ENCODE data around the gene SERP2.

Gene SERP2

DNA sequence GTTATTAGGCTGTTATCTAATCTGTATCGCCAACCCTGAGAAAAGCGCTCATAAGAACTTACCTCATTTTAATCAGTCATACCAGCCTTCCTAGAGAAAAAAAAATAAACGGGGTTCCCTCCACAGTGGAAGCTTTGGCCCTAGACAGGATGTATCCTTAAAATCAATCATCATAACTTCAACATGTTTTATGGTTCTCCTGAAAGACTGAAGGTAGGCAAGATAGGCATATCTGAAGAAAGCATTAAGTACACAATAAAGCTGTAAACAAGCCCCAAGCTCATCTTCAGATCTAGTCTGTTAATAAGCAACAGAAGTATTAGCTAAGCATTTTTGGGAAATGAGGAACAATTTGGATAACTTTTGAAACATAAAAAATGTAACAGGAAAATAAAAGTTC, 18.7 kb upstream of the SERP2 start:
- TF ChIP-seq, protein P1, sequence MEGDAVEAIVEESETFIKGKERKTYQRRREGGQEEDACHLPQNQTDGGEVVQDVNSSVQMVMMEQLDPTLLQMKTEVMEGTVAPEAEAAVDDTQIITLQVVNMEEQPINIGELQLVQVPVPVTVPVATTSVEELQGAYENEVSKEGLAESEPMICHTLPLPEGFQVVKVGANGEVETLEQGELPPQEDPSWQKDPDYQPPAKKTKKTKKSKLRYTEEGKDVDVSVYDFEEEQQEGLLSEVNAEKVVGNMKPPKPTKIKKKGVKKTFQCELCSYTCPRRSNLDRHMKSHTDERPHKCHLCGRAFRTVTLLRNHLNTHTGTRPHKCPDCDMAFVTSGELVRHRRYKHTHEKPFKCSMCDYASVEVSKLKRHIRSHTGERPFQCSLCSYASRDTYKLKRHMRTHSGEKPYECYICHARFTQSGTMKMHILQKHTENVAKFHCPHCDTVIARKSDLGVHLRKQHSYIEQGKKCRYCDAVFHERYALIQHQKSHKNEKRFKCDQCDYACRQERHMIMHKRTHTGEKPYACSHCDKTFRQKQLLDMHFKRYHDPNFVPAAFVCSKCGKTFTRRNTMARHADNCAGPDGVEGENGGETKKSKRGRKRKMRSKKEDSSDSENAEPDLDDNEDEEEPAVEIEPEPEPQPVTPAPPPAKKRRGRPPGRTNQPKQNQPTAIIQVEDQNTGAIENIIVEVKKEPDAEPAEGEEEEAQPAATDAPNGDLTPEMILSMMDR (IDR thresholded peaks at IDR 0.05; ENCODE audit: insufficient read depth, low read depth, low read length, missing control alignments), result no peak
- DNase-seq (ENCODE audit: low read depth), result no peak
- H3K4me3 ChIP-seq (ENCODE audit: low read depth, low read length), result no peak overlapping the region

DNA sequence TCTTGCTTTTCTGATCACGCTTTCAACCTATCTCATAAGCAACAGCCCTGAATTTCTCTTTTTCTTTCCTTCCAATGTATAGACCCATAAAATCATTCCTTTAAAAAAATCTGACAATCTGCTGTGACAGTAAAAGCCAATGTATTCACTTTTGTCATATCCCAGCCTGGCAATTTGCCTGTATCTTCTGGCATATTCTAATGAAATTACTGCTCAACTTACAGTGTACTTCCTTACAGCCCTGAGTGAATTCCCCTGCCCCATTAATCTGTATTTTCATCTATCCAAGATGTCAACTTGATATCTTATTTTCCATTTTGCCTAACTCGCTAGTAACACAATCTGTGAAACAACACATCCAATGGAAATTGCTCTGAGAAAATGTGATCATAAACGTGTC, 18.0 kb upstream of the SERP2 start:
- no peak for DNase-seq (ENCODE audit: low read depth)
- TF ChIP-seq, protein P1 (IDR thresholded peaks at IDR 0.05; ENCODE audit: insufficient read depth, low read depth, low read length, missing control alignments), result no peak

DNA sequence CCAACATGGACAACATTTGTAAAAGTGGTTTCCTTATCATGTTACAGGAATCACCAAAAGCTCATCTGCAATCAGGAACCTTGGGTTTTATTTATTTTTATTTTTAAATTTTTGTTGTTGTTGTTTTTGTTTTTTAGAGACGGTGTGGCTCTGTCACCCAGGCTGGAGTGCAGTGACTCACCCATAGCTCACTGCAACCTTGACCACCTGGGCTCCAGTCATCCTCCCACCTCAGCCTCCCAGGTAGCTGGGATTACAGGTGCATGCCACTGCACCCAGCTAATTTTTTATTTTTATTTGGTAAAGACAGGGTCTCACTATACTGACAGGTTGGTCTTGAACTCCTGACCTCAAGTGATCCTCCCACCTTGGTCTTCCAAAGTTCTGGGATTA, 13.6 kb upstream of the SERP2 start:
- TF ChIP-seq, protein P1 (IDR thresholded peaks at IDR 0.05; ENCODE audit: insufficient read depth, low read depth, low read length, missing control alignments), result no peak
- no peak overlapping the region for H3K4me3 ChIP-seq (ENCODE audit: low read depth, low read length)
- no peak for DNase-seq (ENCODE audit: low read depth)

More for the DNA sequence above, 18.0 kb upstream of the SERP2 start:
- H3K4me3 ChIP-seq (ENCODE audit: low read depth, low read length), result no peak overlapping the region

DNA sequence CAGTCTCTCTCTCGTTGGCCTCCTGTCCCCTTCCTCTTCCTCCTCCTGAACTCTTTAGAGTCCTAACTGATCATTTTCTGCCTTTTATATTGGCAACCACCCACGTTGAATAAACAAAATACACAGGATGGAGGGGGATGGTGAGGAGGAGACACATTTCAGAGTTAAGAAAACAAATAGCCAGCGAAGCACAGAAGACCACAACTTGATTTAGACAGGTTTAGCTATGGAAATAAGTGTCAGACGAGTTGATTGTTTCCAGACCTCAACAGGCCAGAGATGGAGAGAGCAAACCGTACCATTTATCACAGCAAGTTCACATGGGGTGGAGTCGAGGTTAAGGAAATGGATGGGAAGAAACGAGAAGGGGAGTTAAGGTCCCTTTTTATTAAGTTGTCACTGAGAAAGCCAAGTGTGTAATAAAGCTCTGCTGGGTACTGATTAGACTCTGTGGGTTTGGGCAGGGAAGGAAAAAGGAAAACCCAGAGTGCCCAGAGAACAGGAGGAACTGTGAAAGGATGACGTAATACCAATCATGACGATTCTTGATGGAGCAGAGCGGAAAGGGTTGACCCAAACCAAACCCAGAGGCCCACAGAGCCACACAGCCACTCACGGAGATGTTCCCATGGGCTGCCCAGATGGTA, 11.1 kb upstream of the SERP2 start:
- TF ChIP-seq, protein P1 (IDR thresholded peaks at IDR 0.05; ENCODE audit: insufficient read depth, low read depth, low read length, missing control alignments), result no peak

DNA sequence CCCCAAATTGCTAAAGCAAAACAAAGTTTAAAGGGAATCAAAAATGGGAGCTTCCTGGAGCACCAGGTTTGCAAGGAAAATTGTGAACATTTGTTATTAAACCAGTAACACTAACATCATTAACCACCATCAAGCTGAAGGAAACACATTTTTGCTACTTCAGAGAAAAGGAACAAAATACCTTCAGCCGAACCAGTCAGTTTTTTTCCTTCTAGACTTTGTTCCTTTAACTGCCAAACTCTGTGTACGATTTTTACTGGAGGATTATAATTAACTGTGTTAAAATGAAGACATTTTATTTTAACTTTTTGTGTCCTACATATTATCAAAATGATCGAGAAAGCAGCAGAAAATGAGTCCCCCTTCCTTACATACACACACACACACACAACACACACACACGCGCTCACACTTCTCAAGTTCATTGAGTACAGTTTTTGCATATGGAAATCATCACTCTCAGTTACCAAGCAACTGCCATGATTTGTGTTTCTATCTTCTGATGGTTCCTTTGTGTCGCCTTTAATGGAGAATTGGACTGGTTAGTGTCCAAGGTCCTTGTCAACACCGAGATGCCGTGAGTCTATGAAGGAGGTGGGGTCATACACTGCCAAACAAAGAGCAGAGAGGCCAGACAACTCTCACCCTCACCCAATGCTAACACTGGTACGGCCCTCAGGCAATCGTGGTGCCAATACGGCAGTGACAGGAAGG, 9.8 kb upstream of the SERP2 start:
- TF ChIP-seq, protein P1 (IDR thresholded peaks at IDR 0.05; ENCODE audit: insufficient read depth, low read depth, low read length, missing control alignments), result no peak
- DNase-seq (ENCODE audit: low read depth), result no peak
- no peak overlapping the region for H3K4me3 ChIP-seq (ENCODE audit: low read depth, low read length)

More for the DNA sequence above, 11.1 kb upstream of the SERP2 start:
- H3K4me3 ChIP-seq (ENCODE audit: low read depth, low read length), result no peak overlapping the region
- no peak for DNase-seq (ENCODE audit: low read depth)

DNA sequence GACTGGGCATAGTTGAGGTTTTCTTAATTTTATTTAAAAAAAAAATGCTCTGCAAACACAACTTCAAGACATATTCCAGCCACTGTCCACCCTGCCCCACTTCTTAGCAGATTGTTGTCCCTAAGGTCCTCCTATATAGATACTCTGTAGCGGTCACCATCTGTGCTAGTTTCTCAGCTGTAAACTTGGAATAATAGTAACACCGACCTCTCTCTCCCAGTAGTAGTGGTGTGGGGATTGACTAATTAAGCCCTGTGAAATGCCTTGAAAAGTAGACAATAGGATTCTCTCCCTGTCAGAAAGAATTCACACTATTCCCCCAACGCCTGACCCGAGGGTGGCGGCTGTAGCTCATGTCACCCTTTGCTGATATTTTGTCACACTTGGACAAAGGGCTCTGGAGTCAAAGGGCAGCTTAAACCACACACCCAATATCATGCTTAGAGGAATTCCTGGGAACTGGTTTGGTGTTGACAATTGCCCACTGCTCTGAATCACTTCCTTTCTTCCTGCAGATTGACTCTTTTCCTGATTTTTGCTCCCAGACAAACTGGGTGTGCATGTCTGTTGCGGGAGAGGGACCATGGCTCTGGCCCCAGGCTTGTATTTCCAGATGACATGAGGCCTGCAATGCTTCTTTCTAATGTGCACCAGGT, 9.2 kb upstream of the SERP2 start:
- DNase-seq (ENCODE audit: low read depth), result no peak
- TF ChIP-seq, protein P1 (IDR thresholded peaks at IDR 0.05; ENCODE audit: insufficient read depth, low read depth, low read length, missing control alignments), result no peak
- no peak overlapping the region for H3K4me3 ChIP-seq (ENCODE audit: low read depth, low read length)
